ENCODE data around the gene GMDS. TPM values are rescaled to one million over a fixed set of nuclear protein-coding genes. Genes with fewer than 3 reads are reported as not detected.

The GMDS gene
- total RNA-seq, 1 experiment from 2014 or later: 35.0 TPM

- TF ChIP-seq ZNF425 (CRISPR knock-in tag; conservative IDR thresholded peaks at IDR 0.05) (no peak), ZNF396 (CRISPR knock-in tag; IDR thresholded peaks at IDR 0.05; ENCODE audit: borderline replicate concordance) (no peak), ARID4B (CRISPR knock-in tag; IDR thresholded peaks at IDR 0.05; ENCODE audit: borderline replicate concordance) (no peak), ZNF263 (CRISPR knock-in tag; IDR thresholded peaks at IDR 0.05; ENCODE audit: low read depth) (no peak), ZMAT4 (CRISPR knock-in tag; IDR thresholded peaks at IDR 0.05) (no peak), MAX (CRISPR knock-in tag; IDR thresholded peaks at IDR 0.05) (no peak), FOXJ3 (CRISPR knock-in tag; IDR thresholded peaks at IDR 0.05; ENCODE audit: borderline replicate concordance) (no peak)
These were observed 644.0 kb downstream of the GMDS start (continued) for GRCh38 chr6:1601158-1602048.

GRCh38 chr6:1600764-1601157, 644.6 kb downstream of the GMDS start:
- DNase-seq (ENCODE audit: low spot score) (no peak), ATAC-seq (no peak)
- no peaks in the 10 kb centered on the region for H3K9me3 Mint-ChIP-seq
- ChIA-PET CTCF (interaction anchor here (0.7 kb wide), 1 partner anchor 753 kb away, joined by 3 read pairs; no protein-coding TSS in a partner anchor), POLR2A (no interaction called here)
- TF ChIP-seq, protein P1, sequence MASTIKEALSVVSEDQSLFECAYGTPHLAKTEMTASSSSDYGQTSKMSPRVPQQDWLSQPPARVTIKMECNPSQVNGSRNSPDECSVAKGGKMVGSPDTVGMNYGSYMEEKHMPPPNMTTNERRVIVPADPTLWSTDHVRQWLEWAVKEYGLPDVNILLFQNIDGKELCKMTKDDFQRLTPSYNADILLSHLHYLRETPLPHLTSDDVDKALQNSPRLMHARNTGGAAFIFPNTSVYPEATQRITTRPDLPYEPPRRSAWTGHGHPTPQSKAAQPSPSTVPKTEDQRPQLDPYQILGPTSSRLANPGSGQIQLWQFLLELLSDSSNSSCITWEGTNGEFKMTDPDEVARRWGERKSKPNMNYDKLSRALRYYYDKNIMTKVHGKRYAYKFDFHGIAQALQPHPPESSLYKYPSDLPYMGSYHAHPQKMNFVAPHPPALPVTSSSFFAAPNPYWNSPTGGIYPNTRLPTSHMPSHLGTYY (CRISPR knock-in tag; IDR thresholded peaks at IDR 0.05): no peak
- TF ChIP-seq ZNF317 (CRISPR knock-in tag; IDR thresholded peaks at IDR 0.05; ENCODE audit: borderline replicate concordance, low read depth) (no peak), SMAD3 (CRISPR knock-in tag; IDR thresholded peaks at IDR 0.05; ENCODE audit: borderline replicate concordance) (no peak), ATF2 (CRISPR knock-in tag; IDR thresholded peaks at IDR 0.05; ENCODE audit: borderline replicate concordance, low read depth) (no peak), EMX1 (CRISPR knock-in tag; IDR thresholded peaks at IDR 0.05) (no peak), FOXJ3 (CRISPR knock-in tag; IDR thresholded peaks at IDR 0.05; ENCODE audit: borderline replicate concordance) (no peak)
- TF ChIP-seq, protein P2, sequence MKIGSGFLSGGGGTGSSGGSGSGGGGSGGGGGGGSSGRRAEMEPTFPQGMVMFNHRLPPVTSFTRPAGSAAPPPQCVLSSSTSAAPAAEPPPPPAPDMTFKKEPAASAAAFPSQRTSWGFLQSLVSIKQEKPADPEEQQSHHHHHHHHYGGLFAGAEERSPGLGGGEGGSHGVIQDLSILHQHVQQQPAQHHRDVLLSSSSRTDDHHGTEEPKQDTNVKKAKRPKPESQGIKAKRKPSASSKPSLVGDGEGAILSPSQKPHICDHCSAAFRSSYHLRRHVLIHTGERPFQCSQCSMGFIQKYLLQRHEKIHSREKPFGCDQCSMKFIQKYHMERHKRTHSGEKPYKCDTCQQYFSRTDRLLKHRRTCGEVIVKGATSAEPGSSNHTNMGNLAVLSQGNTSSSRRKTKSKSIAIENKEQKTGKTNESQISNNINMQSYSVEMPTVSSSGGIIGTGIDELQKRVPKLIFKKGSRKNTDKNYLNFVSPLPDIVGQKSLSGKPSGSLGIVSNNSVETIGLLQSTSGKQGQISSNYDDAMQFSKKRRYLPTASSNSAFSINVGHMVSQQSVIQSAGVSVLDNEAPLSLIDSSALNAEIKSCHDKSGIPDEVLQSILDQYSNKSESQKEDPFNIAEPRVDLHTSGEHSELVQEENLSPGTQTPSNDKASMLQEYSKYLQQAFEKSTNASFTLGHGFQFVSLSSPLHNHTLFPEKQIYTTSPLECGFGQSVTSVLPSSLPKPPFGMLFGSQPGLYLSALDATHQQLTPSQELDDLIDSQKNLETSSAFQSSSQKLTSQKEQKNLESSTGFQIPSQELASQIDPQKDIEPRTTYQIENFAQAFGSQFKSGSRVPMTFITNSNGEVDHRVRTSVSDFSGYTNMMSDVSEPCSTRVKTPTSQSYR (CRISPR knock-in tag; IDR thresholded peaks at IDR 0.05): no peak
- peaks cover 66% of the 10 kb centered on the region for H3K27me3 Mint-ChIP-seq (ENCODE audit: low read depth)
- H3K4me3 Mint-ChIP-seq: no peak overlapping the region
- peaks cover 37% of the 10 kb centered on the region for H3K4me1 Mint-ChIP-seq
- H3K27ac Mint-ChIP-seq: no peak overlapping the region
- H3K36me3 Mint-ChIP-seq: no peaks in the 10 kb centered on the region

Data from WTC11 (cell line).